ENCODE measurements around the gene NFIA.

NFIA gene

GRCh38 chr1:61290525-61290924 lies 208.2 kb downstream of the NFIA start (continued):
- TF ChIP-seq ATF2 (tag by site-specific recombination; IDR thresholded peaks at IDR 0.05; ENCODE audit: low read depth) (no peak), ZXDB (tag by site-specific recombination; IDR thresholded peaks at IDR 0.05) (no peak), ZNF23 (tag by site-specific recombination; IDR thresholded peaks at IDR 0.05; ENCODE audit: borderline replicate concordance) (no peak), ZNF449 (tag by site-specific recombination; IDR thresholded peaks at IDR 0.05) (no peak), ZNF473 (tag by site-specific recombination; IDR thresholded peaks at IDR 0.05) (no peak)

- TF ChIP-seq GLI4 (tag by site-specific recombination; IDR thresholded peaks at IDR 0.05): no peak
- TF ChIP-seq MEIS1 (CRISPR knock-in tag; IDR thresholded peaks at IDR 0.05; ENCODE audit: borderline replicate concordance): no peak
- TF ChIP-seq SP2 (tag by site-specific recombination; IDR thresholded peaks at IDR 0.05): no peak
- TF ChIP-seq ZSCAN18 (tag by site-specific recombination; IDR thresholded peaks at IDR 0.05): no peak
- no peak for TF ChIP-seq ZNF530 (tag by site-specific recombination; IDR thresholded peaks at IDR 0.05; ENCODE audit: low read depth)
- no peak for TF ChIP-seq MZF1 (tag by site-specific recombination; IDR thresholded peaks at IDR 0.05; ENCODE audit: borderline replicate concordance)
- no peak for TF ChIP-seq ZNF791 (tag by site-specific recombination; IDR thresholded peaks at IDR 0.05)
- TF ChIP-seq ZNF174 (tag by site-specific recombination; IDR thresholded peaks at IDR 0.05): no peak
- TF ChIP-seq ZNF433 (tag by site-specific recombination; IDR thresholded peaks at IDR 0.05; ENCODE audit: low read depth): no peak
- TF ChIP-seq KLF16 (tag by site-specific recombination; IDR thresholded peaks at IDR 0.05): no peak
- no peak for TF ChIP-seq KLF1 (tag by site-specific recombination; IDR thresholded peaks at IDR 0.05)
- TF ChIP-seq PBX3 (CRISPR knock-in tag; IDR thresholded peaks at IDR 0.05): no peak
- no peak for TF ChIP-seq PRDM4 (tag by site-specific recombination; IDR thresholded peaks at IDR 0.05)
- no peak for TF ChIP-seq BCL11B (tag by site-specific recombination; IDR thresholded peaks at IDR 0.05; ENCODE audit: low read depth)
- no peak for TF ChIP-seq ZNF24 (tag by site-specific recombination; IDR thresholded peaks at IDR 0.05)
- TF ChIP-seq ZNF426 (tag by site-specific recombination; IDR thresholded peaks at IDR 0.05): no peak
- TF ChIP-seq ZNF501 (tag by site-specific recombination; IDR thresholded peaks at IDR 0.05): no peak
- no peak for TF ChIP-seq ZBTB44 (tag by site-specific recombination; IDR thresholded peaks at IDR 0.05)
- TF ChIP-seq ZNF248 (tag by site-specific recombination; IDR thresholded peaks at IDR 0.05): no peak
- no peak for TF ChIP-seq ZSCAN4 (tag by site-specific recombination; IDR thresholded peaks at IDR 0.05)
- Histone ChIP-seq H3K36me3 (ENCODE audit: control insufficient read depth in 2 of 2, insufficient read depth in 1 of 2, low read length in 2 of 2) (no peaks in the 10 kb centered on the region), H3K9me3 (ENCODE audit: control insufficient read depth, insufficient read depth, low read depth, low read length) (no peaks in the 10 kb centered on the region), H3K27ac (ENCODE audit: extremely low read depth, low read depth, low read length) (no peak overlapping the region), H3K4me3 (ENCODE audit: low read depth, low read length) (no peak overlapping the region), H3K4me1 (ENCODE audit: control insufficient read depth, insufficient read depth, low read length) (peaks cover 2% of the 10 kb centered on the region; the same call in 1 of the 2 replicates)
- POLR2A ChIA-PET: no interaction called here
- CTCF ChIA-PET: interaction anchor here (0.7 kb wide), 1 partner anchor 253 kb away, joined by 4 read pairs; no protein-coding TSS in a partner anchor
Observed at GRCh38 chr1:61293197-61293596, 210.8 kb downstream of the NFIA start.

Data from HEK293 (cell line).